Measurements from ENCODE around the gene GPR39.
"Not testable (repeated sequence)": the region's sequence is repeated elsewhere in the genome, so short reads cannot be mapped to it uniquely, and the experiment has no call there.

GPR39 gene

GRCh38 chr2:132515010-132515409, 98.4 kb downstream of the GPR39 start:
- DNase-seq = no peak

GRCh38 chr2:132517386-132517785, 100.8 kb downstream of the GPR39 start:
- no peak for DNase-seq

DNA sequence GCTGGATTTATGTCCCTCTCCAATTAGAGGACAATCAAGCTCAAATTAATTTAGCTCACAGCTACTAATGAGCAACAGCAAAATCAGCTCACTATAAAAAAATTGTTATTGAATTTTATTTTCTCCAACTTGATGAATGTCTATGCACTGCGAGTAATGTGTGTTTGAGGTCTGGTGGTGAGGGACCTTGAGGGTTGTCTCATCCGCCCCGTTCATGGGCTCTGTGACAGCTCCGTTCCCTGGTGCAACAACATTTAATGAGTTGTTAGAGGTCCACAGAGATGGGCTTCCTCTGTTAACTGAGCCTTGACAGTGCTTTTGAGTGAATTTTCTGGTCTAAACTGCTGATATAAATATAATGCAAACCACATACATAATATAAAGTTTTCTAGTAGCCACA, 101.7 kb downstream of the GPR39 start:
- no peak for DNase-seq

- DNase-seq = no peak
Observed at GRCh38 chr2:132519566-132519965, 103.0 kb downstream of the GPR39 start.

- no peak for DNase-seq
Observed at GRCh38 chr2:132521341-132521740, 104.7 kb downstream of the GPR39 start.

DNA sequence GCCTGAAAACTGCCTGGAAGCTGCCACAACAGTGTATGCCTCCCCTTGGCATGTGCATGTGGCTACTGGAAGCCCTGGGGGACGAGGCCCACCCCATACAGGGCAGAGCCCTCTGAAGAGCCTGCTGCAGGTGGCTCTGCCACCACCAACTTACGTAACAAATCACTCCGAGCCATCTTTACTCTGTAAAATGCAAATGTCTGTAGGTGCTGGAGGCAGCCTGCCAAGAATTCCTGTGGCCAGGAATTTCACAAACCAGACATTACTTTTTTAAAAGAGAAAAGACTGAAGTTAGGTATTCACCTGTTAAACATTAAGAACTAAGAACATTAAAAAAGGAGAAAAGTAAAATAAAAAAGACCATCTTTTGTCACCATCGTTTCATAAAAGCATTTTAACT, 106.3 kb downstream of the GPR39 start:
- no peak for DNase-seq

- DNase-seq = not testable (repeated sequence)
Observed at GRCh38 chr2:132537061-132537460, 120.5 kb downstream of the GPR39 start.

GRCh38 chr2:132538331-132538855, 121.8 kb downstream of the GPR39 start:
- no peak for DNase-seq

DNA sequence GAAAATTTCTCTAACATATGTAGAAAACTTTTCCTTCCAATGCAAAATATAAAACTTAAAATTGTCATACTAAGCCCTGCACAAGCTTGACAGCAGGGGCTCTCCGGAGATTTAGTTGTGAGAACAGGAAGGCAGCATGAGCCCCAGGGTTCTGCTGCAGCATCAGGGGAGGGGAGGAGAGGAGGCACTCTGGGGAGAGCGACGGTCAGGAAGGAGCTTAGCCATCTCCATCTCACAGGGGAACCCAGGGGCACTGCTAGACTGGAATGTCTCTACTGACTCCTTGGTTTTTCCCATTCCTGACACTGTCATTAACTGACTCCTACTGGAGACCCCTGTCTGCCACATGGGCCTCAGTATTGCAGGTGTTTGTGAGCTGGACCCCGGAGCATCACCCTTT, 123.6 kb downstream of the GPR39 start:
- no peak for DNase-seq

- DNase-seq = no peak
Observed at GRCh38 chr2:132542953-132543569, 126.5 kb downstream of the GPR39 start.

GRCh38 chr2:132544006-132544630, 127.5 kb downstream of the GPR39 start:
- DNase-seq = no peak

- DNase-seq = peak; percentile 16
Observed at GRCh38 chr2:132547090-132547687, 130.6 kb downstream of the GPR39 start.

- no peak for DNase-seq
Observed at GRCh38 chr2:132549935-132550670, 133.5 kb downstream of the GPR39 start.

GRCh38 chr2:132550946-132551345, 134.3 kb downstream of the GPR39 start:
- DNase-seq = no peak

- no peak for DNase-seq
Observed at GRCh38 chr2:132557694-132558093, 141.1 kb downstream of the GPR39 start.

DNA sequence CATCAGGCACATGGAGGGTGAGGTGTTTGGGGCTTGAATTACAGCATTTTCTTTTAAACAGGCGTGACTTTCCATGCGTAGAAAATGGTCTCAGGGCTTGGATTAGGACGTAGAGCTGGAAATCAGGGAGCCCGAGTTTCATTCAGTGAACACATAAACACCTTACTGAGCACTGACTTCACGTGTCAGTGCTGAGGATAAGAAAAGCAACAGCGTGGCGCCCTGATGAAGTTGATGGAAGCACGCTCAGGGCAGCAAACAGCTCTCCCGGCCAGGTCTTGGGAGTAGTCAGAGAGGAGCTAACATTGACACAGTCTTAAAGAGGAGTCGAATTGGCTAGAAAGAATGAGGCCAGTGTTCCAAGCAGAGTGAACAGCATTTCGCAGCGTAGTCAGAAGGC, 142.7 kb downstream of the GPR39 start:
- no peak for DNase-seq

GRCh38 chr2:132559921-132560320, 143.3 kb downstream of the GPR39 start:
- DNase-seq = no peak

DNA sequence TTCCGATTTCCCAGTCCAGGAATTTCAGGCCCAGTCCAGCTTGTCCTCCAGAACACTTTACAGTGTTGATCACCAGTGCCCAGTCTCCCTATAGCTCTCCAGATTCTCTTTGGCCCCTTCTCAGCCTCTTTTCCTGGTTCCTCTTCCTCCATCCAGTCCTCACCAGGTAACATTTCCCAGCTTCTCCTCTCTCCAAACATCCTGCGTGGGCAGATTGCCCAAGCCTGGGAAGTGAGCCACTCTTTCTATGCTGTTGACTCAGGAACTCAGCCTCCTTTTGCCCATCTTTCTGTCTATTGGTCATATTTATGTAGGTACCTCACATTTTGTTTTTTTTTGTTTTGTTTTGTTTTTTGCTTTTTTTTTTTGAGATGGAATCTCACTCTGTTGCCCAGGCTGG, 144.0 kb downstream of the GPR39 start:
- DNase-seq = no peak

- DNase-seq = no peak
Observed at GRCh38 chr2:132562245-132562644, 145.6 kb downstream of the GPR39 start.

GRCh38 chr2:132564065-132564464, 147.5 kb downstream of the GPR39 start:
- no peak for DNase-seq

DNA sequence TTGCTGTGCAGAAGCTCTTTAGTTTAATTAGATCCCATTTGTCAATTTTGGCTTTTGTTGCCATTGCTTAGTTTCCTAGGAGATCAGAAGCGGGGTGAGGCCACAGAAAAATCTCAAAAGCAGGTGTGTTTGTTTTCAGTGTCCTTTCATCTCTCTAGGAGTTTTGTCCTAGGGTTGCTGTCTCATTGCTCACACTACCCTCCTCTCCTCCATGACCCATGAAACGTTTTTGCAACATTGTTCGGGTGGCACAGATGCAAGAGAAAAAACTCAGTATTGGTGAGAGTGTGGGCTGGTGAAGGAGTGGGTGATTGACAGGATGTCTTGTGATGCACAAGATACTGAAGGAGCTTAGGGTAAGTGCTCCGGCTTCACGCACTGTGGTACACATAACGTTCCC, 149.8 kb downstream of the GPR39 start:
- DNase-seq = no peak

GRCh38 chr2:132567682-132568081, 151.1 kb downstream of the GPR39 start:
- no peak for DNase-seq

DNA sequence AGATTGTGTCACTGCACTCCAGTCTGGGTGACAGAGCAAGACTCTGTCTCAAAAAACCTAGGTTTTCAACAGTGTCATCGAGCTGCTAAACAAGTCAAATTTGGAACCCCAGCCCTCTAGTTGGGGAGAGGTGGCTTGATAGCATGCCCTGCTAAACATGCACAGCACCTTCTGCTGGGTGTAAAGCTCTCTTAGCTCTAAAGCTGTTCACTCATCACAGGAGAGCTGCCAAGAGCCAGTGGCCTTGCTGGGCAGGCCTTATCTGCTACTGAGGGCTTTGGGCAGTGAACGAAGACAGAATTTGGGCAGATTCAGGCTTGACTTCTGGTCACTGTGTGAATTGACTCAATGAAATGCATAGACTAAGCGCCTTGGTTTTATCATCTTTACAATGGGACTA, 152.1 kb downstream of the GPR39 start:
- no peak for DNase-seq

Data from CD4-positive, alpha-beta T cell treated with Interleukin-6 for 4 hours (primary cell).